PC-3 (cell line): ENCODE measurements around the gene RALB. TPM values are rescaled to one million over a fixed set of nuclear protein-coding genes. Genes with fewer than 3 reads are reported as not detected.

Experiments
- ATAC-seq: fragments of 200-7000 bp; cut with Tn5 transposase; 2 replicates; pipeline ENCODE4 v1.9.1; 2020; ENCODE audit warnings: mild to moderate bottlenecking, moderate library complexity
- BruUV-seq: library from RNA; stranded (reverse); fragments of 400-500 nt; replicated peaks from 2 replicates; lab custom pipeline; 2021; lab: Mats Ljungman, UMichigan
- CTCF ChIA-PET: fragments of 300-600 bp; sonication (Branson Sonifier 250); formaldehyde crosslinking; loops from one replicate; lab custom pipeline; 2022; ENCODE audit warnings: antibody characterized with exemption; lab: Charles Lee
- POLR2A ChIA-PET: fragments of 300-600 bp; sonication (Branson Sonifier 250); formaldehyde crosslinking; loops from one replicate; lab custom pipeline; 2022; ENCODE audit warnings: antibody characterized with exemption; ENCODE audit not compliant: unreplicated experiment; lab: Charles Lee
- DNase-seq: peaks from one replicate; pipeline ENCODE4 v3.0.0-alpha.2; 2015
- H2AFZ ChIP-seq: fragments of 300-600 bp; sonication (generic); 2 replicates; pipeline ENCODE4 v1.6.0; 2016; ENCODE audit warnings: antibody characterized with exemption, low read length
- H3F3A ChIP-seq: fragments of 300-600 bp; sonication (generic); one replicate; pipeline ENCODE4 v1.6.0; 2017; ENCODE audit warnings: antibody characterized with exemption, low read length, control low read depth, mild to moderate bottlenecking; ENCODE audit not compliant: unreplicated experiment
- H3K27ac ChIP-seq: fragments of 300-600 bp; sonication (generic); 2 replicates; pipeline ENCODE4 v1.5.1; 2016; ENCODE audit warnings: mild to moderate bottlenecking, low read length
- H3K27me3 ChIP-seq: fragments of 300-600 bp; sonication (generic); 2 replicates; pipeline ENCODE4 v1.6.1; 2016; ENCODE audit warnings: low read length, mixed read lengths
- H3K36me3 ChIP-seq: fragments of 300-600 bp; sonication (generic); 2 replicates; pipeline ENCODE4 v1.6.1; 2016; ENCODE audit warnings: low read depth, mixed run types, low read length, mixed read lengths
- H3K4me1 ChIP-seq: fragments of 300-600 bp; sonication (generic); 2 replicates; pipeline ENCODE4 v1.5.1; 2016; ENCODE audit warnings: low read length; ENCODE audit not compliant: insufficient read depth
- H3K4me2 ChIP-seq: fragments of 300-600 bp; sonication (generic); 2 replicates; pipeline ENCODE4 v1.6.0; 2016; ENCODE audit warnings: low read length
- H3K4me3 ChIP-seq: fragments of 300-600 bp; sonication (generic); 2 replicates; pipeline ENCODE4 v1.5.1; 2016; ENCODE audit warnings: mild to moderate bottlenecking, low read length, mixed read lengths
- H3K79me2 ChIP-seq: fragments of 300-600 bp; sonication (generic); 2 replicates; pipeline ENCODE4 v1.6.1; 2017; ENCODE audit warnings: low read length, mixed read lengths
- H3K9ac ChIP-seq: fragments of 300-600 bp; sonication (generic); 2 replicates; pipeline ENCODE4 v1.6.0; 2016; ENCODE audit warnings: mild to moderate bottlenecking, low read length
- H3K9me2 ChIP-seq: fragments of 300-600 bp; sonication (generic); replicated peaks from 2 replicates; pipeline ENCODE4 v1.6.1; 2016; ENCODE audit warnings: mixed run types, low read length, mixed read lengths
- H3K9me3 ChIP-seq: fragments of 300-600 bp; sonication (generic); 2 replicates; pipeline ENCODE4 v1.6.1; 2016; ENCODE audit warnings: low read length, mixed read lengths
- H4K20me1 ChIP-seq: fragments of 300-600 bp; sonication (generic); 2 replicates; pipeline ENCODE4 v1.6.1; 2016; ENCODE audit warnings: low read length, mixed read lengths
- CTCF ChIP-seq: fragments of 300-600 bp; sonication (generic); conservative IDR thresholded peaks from 2 replicates; pipeline ENCODE4 v1.5.1; 2017; ENCODE audit warnings: antibody characterized with exemption, low read depth, mild to moderate bottlenecking, low read length
- EZH2 ChIP-seq: fragments of 300-600 bp; sonication (generic); IDR thresholded peaks from one replicate; pipeline ENCODE4 v1.6.1; 2017; ENCODE audit warnings: antibody characterized with exemption, mild to moderate bottlenecking, low read length; ENCODE audit not compliant: unreplicated experiment
- EZH2phosphoT487 ChIP-seq: fragments of 300-600 bp; sonication (generic); IDR thresholded peaks from 2 replicates; pipeline ENCODE4 v1.6.1; 2018; ENCODE audit warnings: mild to moderate bottlenecking, antibody characterized with exemption, low read length, borderline replicate concordance
- intact Hi-C: fragments of 100-400 bp; cut with micrococcal nuclease; formaldehyde crosslinking; loops from 2 replicates; pipeline ENCODE4 v1.9.0; 2023
- total RNA-seq: library from RNA; depleted of rRNA; stranded (reverse); fragments of >200 nt; gene quantifications from 2 replicates; pipeline ENCODE4 v1.2.3, GENCODE V29; 2014

Gene RALB
- total RNA-seq, 1 experiment from 2014 or later, result 57.9 TPM

GRCh38 chr2:120315367-120316033, 62.8 kb downstream of the RALB start:
- Histone ChIP-seq H3K4me1 (peaks cover 4% of the 10 kb centered on the region; the same call in 1 of the 2 replicates), H3K27ac (no peak overlapping the region), H4K20me1 (no peaks in the 10 kb centered on the region), H3K9ac (no peak overlapping the region), H3K9me2 (no peaks in the 10 kb centered on the region), H2AFZ (no peak overlapping the region), H3K36me3 (no peaks in the 10 kb centered on the region), H3K79me2 (no peaks in the 10 kb centered on the region), H3K27me3 (no peaks in the 10 kb centered on the region), H3K9me3 (no peaks in the 10 kb centered on the region), H3K4me2 (no peak overlapping the region), H3K4me3 (no peak overlapping the region), H3F3A (no peaks in the 10 kb centered on the region)
- intact Hi-C loops, result no loop called here
- DNase-seq (no peak), ATAC-seq (no peak)
- ChIA-PET POLR2A (no interaction called here), CTCF (no interaction called here)
- BruUV-seq, result no TSS peak
- TF ChIP-seq EZH2 (no peak), EZH2phosphoT487 (no peak), CTCF (no peak)

DNA sequence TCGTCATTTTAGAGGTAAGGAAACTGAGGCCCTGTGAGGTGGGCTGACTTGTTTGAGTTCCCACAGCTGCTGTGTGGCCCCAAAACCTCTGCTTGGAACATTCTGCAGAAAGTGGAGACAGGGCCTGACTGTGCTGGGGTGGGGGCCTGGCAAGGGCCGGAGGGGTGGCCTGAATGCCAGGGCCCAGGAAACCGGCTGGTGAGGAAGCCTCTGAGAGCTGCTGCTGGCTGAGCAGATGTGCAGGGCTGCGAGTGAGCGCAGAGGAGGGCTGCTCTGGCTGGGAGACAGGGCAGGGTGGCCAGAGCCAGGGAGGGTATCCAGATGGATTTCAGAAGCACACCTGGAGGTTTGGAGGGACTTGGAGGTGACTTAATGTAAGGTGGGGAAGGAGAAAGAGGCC, 63.4 kb downstream of the RALB start:
- H3K27ac ChIP-seq, result no peak overlapping the region
- no TSS peak for BruUV-seq
- intact Hi-C loops, result no loop called here
- H3K79me2 ChIP-seq, result no peaks in the 10 kb centered on the region
- ChIA-PET POLR2A (no interaction called here), CTCF (no interaction called here)
- no peaks in the 10 kb centered on the region for H3F3A ChIP-seq
- TF ChIP-seq EZH2phosphoT487, result no peak
- TF ChIP-seq CTCF, result no peak
- TF ChIP-seq EZH2, result no peak
- H3K9me3 ChIP-seq, result no peaks in the 10 kb centered on the region
- no peaks in the 10 kb centered on the region for H3K27me3 ChIP-seq
- H4K20me1 ChIP-seq, result no peaks in the 10 kb centered on the region
- H3K36me3 ChIP-seq, result no peaks in the 10 kb centered on the region
- H3K4me2 ChIP-seq, result no peak overlapping the region
- no peak overlapping the region for H3K4me3 ChIP-seq
- ATAC-seq (no peak), DNase-seq (no peak)
- H3K9ac ChIP-seq, result no peak overlapping the region
- no peaks in the 10 kb centered on the region for H3K9me2 ChIP-seq
- H3K4me1 ChIP-seq, result peaks cover 4% of the 10 kb centered on the region; the same call in 1 of the 2 replicates
- H2AFZ ChIP-seq, result no peak overlapping the region

DNA sequence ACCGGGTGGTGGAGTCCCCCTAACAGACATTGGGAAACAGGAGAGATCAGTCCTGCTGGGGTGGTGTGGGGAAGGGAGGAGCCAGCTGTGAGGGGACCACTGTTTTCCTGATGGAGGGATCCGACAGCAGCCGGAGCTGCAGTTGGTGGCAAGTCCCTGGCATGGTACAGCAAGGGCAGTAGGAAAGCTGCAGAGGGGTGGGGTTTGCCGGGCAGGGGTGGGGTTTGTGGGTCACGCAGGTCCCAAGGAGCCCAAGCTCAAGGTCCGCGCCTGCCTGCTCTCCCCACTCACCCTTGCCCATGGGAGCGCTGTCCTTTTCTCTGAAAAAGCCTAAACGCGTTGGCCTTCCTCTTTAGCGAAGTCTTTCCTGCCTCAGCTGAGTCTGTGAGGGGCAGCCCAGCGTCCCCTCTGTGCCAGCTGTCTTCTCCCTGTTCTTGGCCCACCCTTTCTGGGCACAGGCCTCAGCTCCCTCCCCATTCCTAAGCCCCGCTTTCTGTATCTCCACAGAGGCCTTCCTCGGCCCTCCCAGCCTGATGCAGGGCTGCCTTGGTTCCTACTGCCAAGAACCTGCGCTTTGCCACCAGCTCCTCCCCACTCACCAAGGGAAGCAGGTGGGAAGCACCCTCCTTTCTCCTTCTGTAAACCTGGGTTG, 64.0 kb downstream of the RALB start:
- no peaks in the 10 kb centered on the region for H3K9me2 ChIP-seq
- H3K27ac ChIP-seq, result no peak overlapping the region
- no peaks in the 10 kb centered on the region for H3F3A ChIP-seq
- ATAC-seq, result no peak
- no peaks in the 10 kb centered on the region for H3K79me2 ChIP-seq
- BruUV-seq, result no TSS peak
- H3K4me2 ChIP-seq, result no peak overlapping the region
- no peaks in the 10 kb centered on the region for H3K27me3 ChIP-seq
- intact Hi-C loops, result no loop called here
- no peak for DNase-seq
- H4K20me1 ChIP-seq, result no peaks in the 10 kb centered on the region
- TF ChIP-seq EZH2phosphoT487 (no peak), EZH2 (no peak), CTCF (no peak)
- H3K36me3 ChIP-seq, result no peaks in the 10 kb centered on the region
- peaks cover 4% of the 10 kb centered on the region; the same call in 1 of the 2 replicates for H3K4me1 ChIP-seq
- ChIA-PET POLR2A (no interaction called here), CTCF (no interaction called here)
- H3K4me3 ChIP-seq, result no peak overlapping the region
- no peaks in the 10 kb centered on the region for H3K9me3 ChIP-seq
- H3K9ac ChIP-seq, result no peak overlapping the region
- H2AFZ ChIP-seq, result no peak overlapping the region
